ENCODE data around the gene GSDME. TPM values are rescaled to one million over a fixed set of nuclear protein-coding genes. Genes with fewer than 3 reads are reported as not detected.

GSDME gene
- total and polyA plus RNA-seq, 10 of the 15 experiments (the other 5 are each of a cell fraction or from before 2014, with no cell fraction given) = 23.7 to 245 (median 128) TPM

- in situ Hi-C loops (cut with MboI) = no loop called here
- Histone ChIP-seq H3K36me3 (ENCODE audit: control insufficient read depth in 2 of 2, insufficient read depth in 2 of 2, low read length in 1 of 2) (no peaks in the 10 kb centered on the region), H4K20me1 (ENCODE audit: control insufficient read depth, insufficient read depth) (no peaks in the 10 kb centered on the region), H3K9me3 (replicated peaks; ENCODE audit: control insufficient read depth, insufficient read depth, low read length) (no peaks in the 10 kb centered on the region; the same call in 1 of the 3 replicates), H3K27ac (ENCODE audit: control insufficient read depth, insufficient read depth) (no peak overlapping the region), H3K4me3 (no peak overlapping the region), H3K4me1 (ENCODE audit: control insufficient read depth, insufficient read depth, low read length) (peaks cover 18% of the 10 kb centered on the region), H3K27me3 (replicated peaks in 1 of 2; ENCODE audit: control insufficient read depth in 2 of 2, insufficient read depth in 2 of 2, low read length in 1 of 2) (no peaks in the 10 kb centered on the region), H3K79me2 (ENCODE audit: control insufficient read depth, insufficient read depth, low read length) (no peaks in the 10 kb centered on the region), H3K4me2 (ENCODE audit: control insufficient read depth, insufficient read depth) (no peak overlapping the region), H2AFZ (ENCODE audit: control insufficient read depth, low read depth, low read length) (no peak overlapping the region), H3K9ac (ENCODE audit: control insufficient read depth, insufficient read depth, low read length) (no peak overlapping the region)
- 100% methylated on average over 2 of the region's 2 CpGs for WGBS (ENCODE audit: insufficient coverage, insufficient replicate concordance, low lambda C conversion rate, missing lambda C conversion rate)
- CTCF ChIA-PET = interaction anchor here (1.8 kb wide), 1 partner anchor 43 kb away, joined by 5 read pairs; no protein-coding TSS in a partner anchor
- FAIRE-seq (no peak), DNase-seq (ENCODE audit: low read depth, low spot score) (no peak), ATAC-seq (no peak)
- RAD21 ChIA-PET (ENCODE audit: unreplicated experiment) = interaction anchor here (0.9 kb wide), 1 partner anchor 9 kb away, joined by 3 read pairs; no protein-coding TSS in a partner anchor
- no TSS peak for BruUV-seq (replicated peaks)
- intact Hi-C loops (cut with micrococcal nuclease; ENCODE audit: unreplicated experiment) = no loop called here
- SMC1A ChIA-PET (ENCODE audit: uncharacterized antibody, unreplicated experiment) = interaction anchor here (1.3 kb wide), 1 partner anchor 12 kb away, joined by 4 read pairs; no protein-coding TSS in a partner anchor
- POLR2A ChIA-PET = no interaction called here
- no peak for TF ChIP-seq E2F4 (IDR thresholded peaks at IDR 0.05; ENCODE audit: low read depth, low read length)
- TF ChIP-seq ZNF687 (IDR thresholded peaks at IDR 0.05) = no peak
- no peak for TF ChIP-seq REST (IDR thresholded peaks at IDR 0.05; ENCODE audit: low read depth, low read length)
- no peak for TF ChIP-seq PKNOX1 (IDR thresholded peaks at IDR 0.05)
- TF ChIP-seq CBX3 (IDR thresholded peaks at IDR 0.05; ENCODE audit: borderline replicate concordance, low read depth) = no peak
- TF ChIP-seq RCOR1 (conservative IDR thresholded peaks at IDR 0.05; ENCODE audit: low read depth, low read length) = no peak
- no peak for TF ChIP-seq IKZF2 (IDR thresholded peaks at IDR 0.05)
- TF ChIP-seq GATAD2B (conservative IDR thresholded peaks at IDR 0.05; ENCODE audit: low read depth) = no peak
- no peak for TF ChIP-seq PRDM15 (CRISPR knock-in tag; IDR thresholded peaks at IDR 0.05)
- no peak for TF ChIP-seq NFIC (IDR thresholded peaks at IDR 0.05; ENCODE audit: low read depth, low read length)
Measured at GRCh38 chr7:24769851-24770250, 12.6 kb upstream of the GSDME start.
